ENCODE measurements around the gene GUCY1B1. TPM values are rescaled to one million over a fixed set of nuclear protein-coding genes. Genes with fewer than 3 reads are reported as not detected.

GUCY1B1 gene
- polyA plus RNA-seq, 1 of the 3 experiments (the other 2 are of a cell fraction), result 0.38 TPM

GRCh38 chr4:155828628-155829027 lies 69.8 kb downstream of the GUCY1B1 start (continued):
- no peak for TF ChIP-seq ZBTB33 (IDR thresholded peaks at IDR 0.05; ENCODE audit: borderline replicate concordance, low read depth)
- no peak for TF ChIP-seq RAD21 (IDR thresholded peaks at IDR 0.05; ENCODE audit: low read length)
- TF ChIP-seq YY1 (IDR thresholded peaks at IDR 0.05; ENCODE audit: low read depth), result no peak
- no peak for TF ChIP-seq FOXJ3 (CRISPR knock-in tag; IDR thresholded peaks at IDR 0.05)
- no peak for TF ChIP-seq TEAD4 (IDR thresholded peaks at IDR 0.05; ENCODE audit: borderline replicate concordance, insufficient read depth)
- no peak for TF ChIP-seq RXRA (IDR thresholded peaks at IDR 0.05; ENCODE audit: borderline replicate concordance, low read depth)
- TF ChIP-seq, protein P1, sequence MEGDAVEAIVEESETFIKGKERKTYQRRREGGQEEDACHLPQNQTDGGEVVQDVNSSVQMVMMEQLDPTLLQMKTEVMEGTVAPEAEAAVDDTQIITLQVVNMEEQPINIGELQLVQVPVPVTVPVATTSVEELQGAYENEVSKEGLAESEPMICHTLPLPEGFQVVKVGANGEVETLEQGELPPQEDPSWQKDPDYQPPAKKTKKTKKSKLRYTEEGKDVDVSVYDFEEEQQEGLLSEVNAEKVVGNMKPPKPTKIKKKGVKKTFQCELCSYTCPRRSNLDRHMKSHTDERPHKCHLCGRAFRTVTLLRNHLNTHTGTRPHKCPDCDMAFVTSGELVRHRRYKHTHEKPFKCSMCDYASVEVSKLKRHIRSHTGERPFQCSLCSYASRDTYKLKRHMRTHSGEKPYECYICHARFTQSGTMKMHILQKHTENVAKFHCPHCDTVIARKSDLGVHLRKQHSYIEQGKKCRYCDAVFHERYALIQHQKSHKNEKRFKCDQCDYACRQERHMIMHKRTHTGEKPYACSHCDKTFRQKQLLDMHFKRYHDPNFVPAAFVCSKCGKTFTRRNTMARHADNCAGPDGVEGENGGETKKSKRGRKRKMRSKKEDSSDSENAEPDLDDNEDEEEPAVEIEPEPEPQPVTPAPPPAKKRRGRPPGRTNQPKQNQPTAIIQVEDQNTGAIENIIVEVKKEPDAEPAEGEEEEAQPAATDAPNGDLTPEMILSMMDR (IDR thresholded peaks at IDR 0.05), result no peak
- no peak for TF ChIP-seq GATA2 (CRISPR knock-in tag; IDR thresholded peaks at IDR 0.05)
- no peak for TF ChIP-seq TAF1 (IDR thresholded peaks at IDR 0.05; ENCODE audit: borderline replicate concordance, low read depth, low read length)

DNA sequence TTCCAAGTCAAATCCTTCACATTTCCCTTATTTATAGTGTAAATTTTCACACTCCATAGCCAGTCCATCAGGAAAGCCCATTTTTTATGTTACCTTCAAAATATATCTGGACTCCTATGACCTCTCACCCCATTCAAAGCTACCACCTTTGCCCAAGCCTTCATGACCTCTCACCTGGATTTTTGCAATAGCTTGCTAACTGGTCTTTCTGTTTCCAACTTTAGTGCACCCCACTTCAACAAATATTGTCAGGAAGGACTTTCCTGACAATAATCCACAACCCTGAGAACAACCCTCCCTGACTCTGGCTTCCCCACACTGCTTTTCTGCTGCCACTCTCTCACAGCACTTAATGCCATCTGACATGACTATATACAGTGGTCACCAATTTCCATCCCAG lies 73.8 kb downstream of the GUCY1B1 start:
- Histone ChIP-seq H3K79me2 (ENCODE audit: insufficient read depth) (no peaks in the 10 kb centered on the region), H3K4me1 (ENCODE audit: control insufficient read depth in 1 of 2, insufficient read depth in 2 of 2, low read depth in 1 of 2, low read length in 1 of 2) (peaks cover 0 to 2% of the 10 kb centered on the region in 2 experiments; a peak in 2 of 4 replicates), H4K20me1 (ENCODE audit: insufficient read depth) (no peaks in the 10 kb centered on the region), H3K36me3 (replicated peaks in 1 of 2; ENCODE audit: control insufficient read depth in 1 of 2, insufficient read depth in 2 of 2, low read length in 1 of 2) (no peaks in the 10 kb centered on the region), H3K4me3 (ENCODE audit: low read depth in 2 of 2, low read length in 1 of 2) (no peak overlapping the region), H3K9ac (no peak overlapping the region), H3K9me3 (no peaks in the 10 kb centered on the region), H3K27me3 (ENCODE audit: insufficient read depth) (no peaks in the 10 kb centered on the region), H3K9me2 (no peaks in the 10 kb centered on the region), H3K27ac (ENCODE audit: low read depth in 2 of 2, low read length in 1 of 2) (no peak overlapping the region), H3F3A (replicated peaks; ENCODE audit: insufficient read depth) (no peaks in the 10 kb centered on the region), H2AFZ (ENCODE audit: low read depth) (no peak overlapping the region), H3K4me2 (no peak overlapping the region)
- CTCF ChIA-PET, result interaction anchor here (1.3 to 1.4 kb wide), 2 partner anchors 16 to 120 kb away, joined by 4 to 5 read pairs; no protein-coding TSS in a partner anchor
- TF ChIP-seq FOXM1 (IDR thresholded peaks at IDR 0.05; ENCODE audit: low read depth) (no peak), GATA2 (CRISPR knock-in tag; IDR thresholded peaks at IDR 0.05) (no peak), JUND (IDR thresholded peaks at IDR 0.05) (no peak), TCF12 (IDR thresholded peaks at IDR 0.05) (no peak), SMC3 (IDR thresholded peaks at IDR 0.05; ENCODE audit: low read depth, low read length) (no peak), NRF1 (IDR thresholded peaks at IDR 0.05; ENCODE audit: low read depth, low read length) (no peak), CHD2 (IDR thresholded peaks at IDR 0.05; ENCODE audit: low read length, partially characterized antibody) (no peak), FOSL2 (IDR thresholded peaks at IDR 0.05; ENCODE audit: borderline replicate concordance, low read depth) (no peak), USF2 (IDR thresholded peaks at IDR 0.05; ENCODE audit: borderline replicate concordance, low read depth, low read length) (no peak), YY1 (IDR thresholded peaks at IDR 0.05; ENCODE audit: low read depth) (no peak), MAX (IDR thresholded peaks at IDR 0.05; ENCODE audit: low read depth) (no peak), NFIC (IDR thresholded peaks at IDR 0.05; ENCODE audit: borderline replicate concordance) (no peak), POLR2AphosphoS5 (IDR thresholded peaks at IDR 0.05; ENCODE audit: low read depth, low read length) (no peak)
- DNase-seq, result no peak
- POLR2A ChIA-PET, result no interaction called here

All from SK-N-SH (cell line).